ENCODE measurements around the gene CCDC30. TPM values are rescaled to one million over a fixed set of nuclear protein-coding genes. Genes with fewer than 3 reads are reported as not detected.

The CCDC30 gene
- total and polyA plus RNA-seq, 10 of the 15 experiments (the other 5 are each of a cell fraction or from before 2014, with no cell fraction given), result 0.46 to 1.8 (median 1.0) TPM

DNA sequence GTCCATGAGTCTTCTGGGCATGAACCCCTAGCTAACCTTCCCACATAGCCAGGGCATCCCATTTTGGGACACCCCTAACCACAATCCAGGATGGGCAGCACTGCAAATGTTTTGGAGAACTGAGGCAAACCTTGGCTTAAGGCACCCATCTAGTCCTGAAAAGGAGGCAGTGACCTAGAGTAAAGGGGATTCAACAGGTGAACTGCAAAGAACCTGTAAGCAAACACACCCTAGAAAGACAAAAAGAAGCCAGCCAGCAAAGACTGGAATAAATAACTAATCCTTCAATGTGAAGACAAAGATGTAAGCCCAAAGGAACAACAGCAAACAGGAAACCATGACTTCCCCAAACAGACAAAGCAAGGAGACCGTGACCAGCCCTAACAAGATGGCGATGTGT is 138.4 kb downstream of the CCDC30 start:
- H3K9ac ChIP-seq (ENCODE audit: control insufficient read depth, insufficient read depth, low read length), result no peak overlapping the region
- no peaks in the 10 kb centered on the region for H3K4me1 ChIP-seq (ENCODE audit: control insufficient read depth, insufficient read depth, low read length)
- SMC1A ChIA-PET (ENCODE audit: uncharacterized antibody, unreplicated experiment), result no interaction called here
- H2AFZ ChIP-seq (ENCODE audit: control insufficient read depth, low read depth, low read length), result no peak overlapping the region
- H3K36me3 ChIP-seq (ENCODE audit: control insufficient read depth in 2 of 2, insufficient read depth in 2 of 2, low read length in 1 of 2), result no peaks in the 10 kb centered on the region
- DNase-seq (ENCODE audit: low read depth, low spot score) (no peak), FAIRE-seq (no peak), ATAC-seq (no peak)
- 37% methylated on average over 2 of the region's 2 CpGs for WGBS (ENCODE audit: insufficient coverage, insufficient replicate concordance, low lambda C conversion rate, missing lambda C conversion rate)
- TF ChIP-seq NR2F1 (conservative IDR thresholded peaks at IDR 0.05), result no peak
- no peak for TF ChIP-seq TCF12 (IDR thresholded peaks at IDR 0.05; ENCODE audit: low read depth, low read length)
- TF ChIP-seq, protein P1, sequence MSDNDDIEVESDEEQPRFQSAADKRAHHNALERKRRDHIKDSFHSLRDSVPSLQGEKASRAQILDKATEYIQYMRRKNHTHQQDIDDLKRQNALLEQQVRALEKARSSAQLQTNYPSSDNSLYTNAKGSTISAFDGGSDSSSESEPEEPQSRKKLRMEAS (IDR thresholded peaks at IDR 0.05; ENCODE audit: low read depth, low read length), result no peak
- no peak for TF ChIP-seq EZH2 (IDR thresholded peaks at IDR 0.05; ENCODE audit: borderline replicate concordance, control insufficient read depth, low read depth, low read length)
- no peak for TF ChIP-seq SIX5 (IDR thresholded peaks at IDR 0.05; ENCODE audit: low read depth, low read length, severe bottlenecking)
- TF ChIP-seq CEBPB (IDR thresholded peaks at IDR 0.05; ENCODE audit: borderline replicate concordance in 1 of 2, low read depth in 2 of 2, low read length in 2 of 2), result no peak
- no peak for TF ChIP-seq ETV6 (conservative IDR thresholded peaks at IDR 0.05 in 1 of 2, IDR thresholded peaks at IDR 0.05 in 1 of 2; ENCODE audit: borderline replicate concordance in 1 of 2, low read depth in 1 of 2)
- TF ChIP-seq SP1 (IDR thresholded peaks at IDR 0.05; ENCODE audit: low read depth, low read length), result no peak
- TF ChIP-seq RAD51 (IDR thresholded peaks at IDR 0.05), result no peak
- TF ChIP-seq, protein P2, sequence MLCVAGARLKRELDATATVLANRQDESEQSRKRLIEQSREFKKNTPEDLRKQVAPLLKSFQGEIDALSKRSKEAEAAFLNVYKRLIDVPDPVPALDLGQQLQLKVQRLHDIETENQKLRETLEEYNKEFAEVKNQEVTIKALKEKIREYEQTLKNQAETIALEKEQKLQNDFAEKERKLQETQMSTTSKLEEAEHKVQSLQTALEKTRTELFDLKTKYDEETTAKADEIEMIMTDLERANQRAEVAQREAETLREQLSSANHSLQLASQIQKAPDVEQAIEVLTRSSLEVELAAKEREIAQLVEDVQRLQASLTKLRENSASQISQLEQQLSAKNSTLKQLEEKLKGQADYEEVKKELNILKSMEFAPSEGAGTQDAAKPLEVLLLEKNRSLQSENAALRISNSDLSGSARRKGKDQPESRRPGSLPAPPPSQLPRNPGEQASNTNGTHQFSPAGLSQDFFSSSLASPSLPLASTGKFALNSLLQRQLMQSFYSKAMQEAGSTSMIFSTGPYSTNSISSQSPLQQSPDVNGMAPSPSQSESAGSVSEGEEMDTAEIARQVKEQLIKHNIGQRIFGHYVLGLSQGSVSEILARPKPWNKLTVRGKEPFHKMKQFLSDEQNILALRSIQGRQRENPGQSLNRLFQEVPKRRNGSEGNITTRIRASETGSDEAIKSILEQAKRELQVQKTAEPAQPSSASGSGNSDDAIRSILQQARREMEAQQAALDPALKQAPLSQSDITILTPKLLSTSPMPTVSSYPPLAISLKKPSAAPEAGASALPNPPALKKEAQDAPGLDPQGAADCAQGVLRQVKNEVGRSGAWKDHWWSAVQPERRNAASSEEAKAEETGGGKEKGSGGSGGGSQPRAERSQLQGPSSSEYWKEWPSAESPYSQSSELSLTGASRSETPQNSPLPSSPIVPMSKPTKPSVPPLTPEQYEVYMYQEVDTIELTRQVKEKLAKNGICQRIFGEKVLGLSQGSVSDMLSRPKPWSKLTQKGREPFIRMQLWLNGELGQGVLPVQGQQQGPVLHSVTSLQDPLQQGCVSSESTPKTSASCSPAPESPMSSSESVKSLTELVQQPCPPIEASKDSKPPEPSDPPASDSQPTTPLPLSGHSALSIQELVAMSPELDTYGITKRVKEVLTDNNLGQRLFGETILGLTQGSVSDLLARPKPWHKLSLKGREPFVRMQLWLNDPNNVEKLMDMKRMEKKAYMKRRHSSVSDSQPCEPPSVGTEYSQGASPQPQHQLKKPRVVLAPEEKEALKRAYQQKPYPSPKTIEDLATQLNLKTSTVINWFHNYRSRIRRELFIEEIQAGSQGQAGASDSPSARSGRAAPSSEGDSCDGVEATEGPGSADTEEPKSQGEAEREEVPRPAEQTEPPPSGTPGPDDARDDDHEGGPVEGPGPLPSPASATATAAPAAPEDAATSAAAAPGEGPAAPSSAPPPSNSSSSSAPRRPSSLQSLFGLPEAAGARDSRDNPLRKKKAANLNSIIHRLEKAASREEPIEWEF (IDR thresholded peaks at IDR 0.05; ENCODE audit: insufficient replicate concordance, low read depth, low read length), result no peak
- H3K27ac ChIP-seq (ENCODE audit: control insufficient read depth, insufficient read depth), result no peak overlapping the region
- no TSS peak for BruUV-seq (replicated peaks)
- H4K20me1 ChIP-seq (ENCODE audit: control insufficient read depth, insufficient read depth), result no peaks in the 10 kb centered on the region
- H3K27me3 ChIP-seq (replicated peaks in 1 of 2; ENCODE audit: control insufficient read depth in 2 of 2, insufficient read depth in 2 of 2, low read length in 1 of 2), result no peaks in the 10 kb centered on the region; a peak in 1 of 4 replicates
- H3K4me3 ChIP-seq, result no peak overlapping the region
- RAD21 ChIA-PET (ENCODE audit: unreplicated experiment), result no interaction called here
- in situ Hi-C loops (cut with MboI), result no loop called here
- no peaks in the 10 kb centered on the region; the same call in 2 of the 3 replicates for H3K9me3 ChIP-seq (replicated peaks; ENCODE audit: control insufficient read depth, insufficient read depth, low read length)
- POLR2A ChIA-PET, result no interaction called here
- CTCF ChIA-PET, result interaction anchor here (0.6 kb wide), 1 partner anchor 155 kb away, joined by 3 read pairs; no protein-coding TSS in a partner anchor
- H3K79me2 ChIP-seq (ENCODE audit: control insufficient read depth, insufficient read depth, low read length), result no peaks in the 10 kb centered on the region
- no peak overlapping the region for H3K4me2 ChIP-seq (ENCODE audit: control insufficient read depth, insufficient read depth)
- intact Hi-C loops (cut with micrococcal nuclease; ENCODE audit: unreplicated experiment), result no loop called here

Measured in GM12878 (cell line).